Left ventricle myocardium inferior (tissue), 1 donor: ENCODE results near the gene XBP1. TPM values are rescaled to one million over a fixed set of nuclear protein-coding genes. Genes with fewer than 3 reads are reported as not detected.
A peak's percentile ranks its signal among the peaks of the same experiment; 100 is the strongest.

ENCODE experiments used
- DNase-seq: peaks from one replicate; pipeline ENCODE4 v3.0.0-alpha.2; 2020
- H3K27ac ChIP-seq: fragments of 200-600 bp; replicated peaks from 2 replicates; pipeline ENCODE4 v1.8.0; 2021
- H3K27me3 ChIP-seq: fragments of 200-600 bp; 2 replicates; pipeline ENCODE4 v1.8.0; 2021; ENCODE audit warnings: low read depth
- H3K36me3 ChIP-seq: fragments of 200-600 bp; 2 replicates; pipeline ENCODE4 v1.8.0; 2021
- H3K4me1 ChIP-seq: fragments of 200-600 bp; 2 replicates; pipeline ENCODE4 v1.8.0; 2021
- H3K4me3 ChIP-seq: fragments of 200-600 bp; 2 replicates; pipeline ENCODE4 v1.8.0; 2021; ENCODE audit warnings: mild to moderate bottlenecking, moderate library complexity
- H3K9me3 ChIP-seq: fragments of 200-600 bp; replicated peaks from 2 replicates; pipeline ENCODE4 v1.8.0; 2021
- intact Hi-C: fragments of 100-400 bp; cut with micrococcal nuclease; formaldehyde crosslinking; loops from one replicate; pipeline ENCODE4 v1.11.0; 2022
- total RNA-seq: library from RNA; stranded (reverse); fragmentation: NEBNext Ultra II Directional; extraction: Animal tissue kit (Norgen Biotek cat#: 25700); gene quantifications from one replicate; pipeline ENCODE4 v1.2.1, GENCODE V29; 2021
- TF ChIP-seq, protein P1 (sequence below): fragments of 200-600 bp; IDR thresholded peaks from 2 replicates; pipeline ENCODE4 v1.8.0; 2021; ENCODE audit warnings: antibody characterized with exemption, mild to moderate bottlenecking, borderline replicate concordance
- donor health status: DM: no; HTN: yes; CAD: no; lungs with severe emphysema.

Gene XBP1
- total RNA-seq, 1 donor from 2014 or later: 75.9 TPM

- H3K27me3 ChIP-seq: no peaks in the 10 kb centered on the region
- H3K9me3 ChIP-seq: no peaks in the 10 kb centered on the region
- no peak for DNase-seq
- H3K27ac ChIP-seq: no peak overlapping the region
- TF ChIP-seq, protein P1, sequence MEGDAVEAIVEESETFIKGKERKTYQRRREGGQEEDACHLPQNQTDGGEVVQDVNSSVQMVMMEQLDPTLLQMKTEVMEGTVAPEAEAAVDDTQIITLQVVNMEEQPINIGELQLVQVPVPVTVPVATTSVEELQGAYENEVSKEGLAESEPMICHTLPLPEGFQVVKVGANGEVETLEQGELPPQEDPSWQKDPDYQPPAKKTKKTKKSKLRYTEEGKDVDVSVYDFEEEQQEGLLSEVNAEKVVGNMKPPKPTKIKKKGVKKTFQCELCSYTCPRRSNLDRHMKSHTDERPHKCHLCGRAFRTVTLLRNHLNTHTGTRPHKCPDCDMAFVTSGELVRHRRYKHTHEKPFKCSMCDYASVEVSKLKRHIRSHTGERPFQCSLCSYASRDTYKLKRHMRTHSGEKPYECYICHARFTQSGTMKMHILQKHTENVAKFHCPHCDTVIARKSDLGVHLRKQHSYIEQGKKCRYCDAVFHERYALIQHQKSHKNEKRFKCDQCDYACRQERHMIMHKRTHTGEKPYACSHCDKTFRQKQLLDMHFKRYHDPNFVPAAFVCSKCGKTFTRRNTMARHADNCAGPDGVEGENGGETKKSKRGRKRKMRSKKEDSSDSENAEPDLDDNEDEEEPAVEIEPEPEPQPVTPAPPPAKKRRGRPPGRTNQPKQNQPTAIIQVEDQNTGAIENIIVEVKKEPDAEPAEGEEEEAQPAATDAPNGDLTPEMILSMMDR: no peak
- H3K36me3 ChIP-seq: peaks cover 71% of the 10 kb centered on the region
- intact Hi-C loops: no loop called here
- H3K4me1 ChIP-seq: peaks cover 25% of the 10 kb centered on the region
- H3K4me3 ChIP-seq: no peak overlapping the region
These were observed 16.3 kb downstream of the XBP1 start for GRCh38 chr22:28783786-28784671.

- H3K27ac ChIP-seq: no peak overlapping the region
- TF ChIP-seq, protein P1: no peak
- intact Hi-C loops: no loop called here
- no peak overlapping the region for H3K4me3 ChIP-seq
- peaks cover 58% of the 10 kb centered on the region for H3K36me3 ChIP-seq
- H3K27me3 ChIP-seq: no peaks in the 10 kb centered on the region
- no peaks in the 10 kb centered on the region for H3K9me3 ChIP-seq
- H3K4me1 ChIP-seq: peaks cover 42% of the 10 kb centered on the region
- DNase-seq: no peak
These were observed 20.1 kb downstream of the XBP1 start for GRCh38 chr22:28780296-28780695.

GRCh38 chr22:28779833-28780232, 20.5 kb downstream of the XBP1 start:
- Histone ChIP-seq H3K27ac (peak overlapping the region; percentile 1), H3K4me3 (no peak overlapping the region), H3K27me3 (no peaks in the 10 kb centered on the region), H3K9me3 (no peaks in the 10 kb centered on the region), H3K36me3 (peaks cover 53% of the 10 kb centered on the region), H3K4me1 (peaks cover 47% of the 10 kb centered on the region)
- TF ChIP-seq, protein P1: no peak
- DNase-seq: no peak
- intact Hi-C loops: loop anchor here (10.0 kb wide), 1 partner anchor 735 kb away; no protein-coding TSS in a partner anchor

GRCh38 chr22:28774378-28774777, 26.0 kb downstream of the XBP1 start:
- H3K27ac ChIP-seq: no peak overlapping the region

GRCh38 chr22:28773461-28773867, 26.9 kb downstream of the XBP1 start:
- H3K36me3 ChIP-seq: peaks cover 21% of the 10 kb centered on the region
- peak overlapping the region; percentile 98 for H3K27ac ChIP-seq
- peak overlapping the region; percentile 80 for H3K4me3 ChIP-seq
- peaks cover 5% of the 10 kb centered on the region for H3K9me3 ChIP-seq
- TF ChIP-seq, protein P1: no peak
- H3K4me1 ChIP-seq: peaks cover 45% of the 10 kb centered on the region
- intact Hi-C loops: loop anchor here (10.0 kb wide), 1 partner anchor 741 kb away; no protein-coding TSS in a partner anchor
- no peaks in the 10 kb centered on the region for H3K27me3 ChIP-seq
- no peak for DNase-seq

More at GRCh38 chr22:28774378-28774777, 26.0 kb downstream of the XBP1 start:
- Histone ChIP-seq H3K4me3 (peak overlapping the region; percentile 80), H3K27me3 (no peaks in the 10 kb centered on the region), H3K36me3 (peaks cover 21% of the 10 kb centered on the region), H3K9me3 (no peaks in the 10 kb centered on the region), H3K4me1 (peaks cover 54% of the 10 kb centered on the region)
- no peak for DNase-seq
- intact Hi-C loops: loop anchor here (10.0 kb wide), 1 partner anchor 740 kb away; no protein-coding TSS in a partner anchor
- TF ChIP-seq, protein P1: no peak
